ENCODE data around the gene VOPP1.

Gene VOPP1

DNA sequence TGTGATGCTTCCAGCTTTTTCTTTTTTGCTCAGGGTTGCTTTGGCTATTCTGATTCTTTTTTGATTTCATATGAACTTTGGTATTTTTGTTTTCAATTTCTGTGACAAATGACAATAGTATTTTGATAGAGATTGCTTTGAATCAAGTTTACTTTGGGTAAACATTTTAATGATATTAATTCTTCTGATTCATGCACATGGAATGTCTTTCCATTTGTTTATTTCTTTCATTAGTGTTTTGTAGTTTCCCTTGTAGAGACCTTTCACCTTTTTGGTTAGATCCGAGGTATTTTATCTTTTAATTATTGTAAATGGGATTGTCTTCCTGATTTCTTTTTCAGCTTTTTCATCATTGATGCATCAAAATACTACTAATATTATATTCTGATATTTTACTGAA, 114.0 kb downstream of the VOPP1 start:
- no peak for DNase-seq

DNA sequence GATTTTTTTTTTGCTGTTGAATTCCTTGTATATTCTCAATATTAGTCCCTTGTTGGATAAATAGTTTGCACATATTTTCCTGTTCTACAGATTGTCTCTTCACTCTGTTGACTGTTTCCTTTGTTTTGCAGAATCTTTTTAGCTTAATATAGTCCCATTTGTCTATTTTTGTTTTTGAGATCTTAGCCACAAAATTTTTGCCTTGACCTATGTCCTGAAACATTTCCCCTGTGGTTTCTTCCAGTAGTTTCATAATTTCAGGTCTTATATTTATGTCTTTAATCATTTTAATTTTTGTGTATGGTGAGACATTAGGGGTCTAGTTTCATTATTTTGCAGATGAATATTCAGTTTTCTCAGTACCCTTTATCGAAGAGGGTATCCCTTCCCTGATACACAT, 114.5 kb downstream of the VOPP1 start:
- no peak for DNase-seq

GRCh38 chr7:55452971-55453370, 119.3 kb downstream of the VOPP1 start:
- DNase-seq, result no peak

GRCh38 chr7:55449992-55450535, 122.2 kb downstream of the VOPP1 start:
- no peak for DNase-seq

GRCh38 chr7:55449205-55449991, 122.9 kb downstream of the VOPP1 start:
- DNase-seq, result no peak

DNA sequence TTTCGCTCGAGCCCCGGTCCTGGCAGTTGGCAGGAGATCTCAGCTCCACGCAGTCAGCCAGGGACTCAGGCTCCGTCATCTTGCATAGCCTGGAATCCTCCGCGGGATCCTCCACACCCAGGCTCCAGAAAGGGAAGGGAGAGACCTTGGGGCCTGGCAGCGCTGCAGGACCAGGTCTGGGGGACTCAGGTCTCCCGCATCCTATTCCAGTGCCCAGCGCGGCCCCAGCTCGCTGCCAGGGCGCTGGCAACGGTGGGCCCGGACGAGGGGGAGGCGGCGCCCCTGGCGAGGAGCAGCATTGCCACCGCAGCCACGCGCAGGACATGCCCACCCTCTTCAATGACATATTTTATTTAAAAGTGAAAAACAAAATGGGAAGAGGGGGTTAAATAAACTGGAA, 123.8 kb downstream of the VOPP1 start:
- DNase-seq, result no peak

DNA sequence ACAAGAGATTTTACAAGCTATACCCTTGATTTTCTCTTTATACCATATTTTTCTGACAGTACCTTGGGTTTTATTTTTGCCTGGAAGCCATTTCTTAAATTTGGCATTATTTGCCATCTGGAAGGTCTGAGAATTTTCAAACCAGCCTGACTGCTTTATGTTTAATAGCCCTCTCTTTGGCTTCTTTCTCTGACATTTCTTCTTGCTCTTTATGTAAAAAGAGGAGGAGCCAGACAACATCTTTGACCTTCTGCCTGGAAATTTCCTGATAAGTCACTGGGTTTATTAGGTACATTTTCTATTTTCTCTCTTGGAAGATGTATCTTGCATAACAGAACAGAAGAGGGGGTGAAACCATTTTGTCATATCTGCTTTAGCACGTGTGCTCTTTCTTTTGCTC, 127.5 kb downstream of the VOPP1 start:
- DNase-seq, result no peak

- peak; percentile 58 for DNase-seq
These were observed 130.4 kb downstream of the VOPP1 start for GRCh38 chr7:55441774-55442522.

GRCh38 chr7:55441002-55441401, 131.3 kb downstream of the VOPP1 start:
- no peak for DNase-seq

GRCh38 chr7:55440040-55440690, 132.1 kb downstream of the VOPP1 start:
- no peak for DNase-seq

DNA sequence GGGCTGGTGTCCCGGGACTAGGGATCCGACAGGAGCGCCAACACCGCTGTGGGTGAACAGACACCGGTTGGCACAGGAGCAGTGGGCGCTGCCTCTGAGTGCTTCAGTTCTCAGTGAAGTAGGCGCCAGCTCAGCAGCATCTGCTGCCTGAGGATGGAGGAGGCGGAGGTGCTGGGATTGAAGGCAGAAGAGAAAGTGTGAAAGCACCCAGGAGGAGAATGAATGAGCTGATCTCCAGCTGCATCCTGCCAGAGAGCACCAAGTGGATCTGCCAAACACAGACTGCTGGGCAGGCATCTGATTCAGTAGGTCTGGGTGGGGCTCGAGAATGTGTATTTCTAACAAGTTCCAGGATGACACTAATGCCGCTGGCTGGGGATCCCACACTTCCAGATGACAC, 132.7 kb downstream of the VOPP1 start:
- peak; percentile 72 for DNase-seq

DNA sequence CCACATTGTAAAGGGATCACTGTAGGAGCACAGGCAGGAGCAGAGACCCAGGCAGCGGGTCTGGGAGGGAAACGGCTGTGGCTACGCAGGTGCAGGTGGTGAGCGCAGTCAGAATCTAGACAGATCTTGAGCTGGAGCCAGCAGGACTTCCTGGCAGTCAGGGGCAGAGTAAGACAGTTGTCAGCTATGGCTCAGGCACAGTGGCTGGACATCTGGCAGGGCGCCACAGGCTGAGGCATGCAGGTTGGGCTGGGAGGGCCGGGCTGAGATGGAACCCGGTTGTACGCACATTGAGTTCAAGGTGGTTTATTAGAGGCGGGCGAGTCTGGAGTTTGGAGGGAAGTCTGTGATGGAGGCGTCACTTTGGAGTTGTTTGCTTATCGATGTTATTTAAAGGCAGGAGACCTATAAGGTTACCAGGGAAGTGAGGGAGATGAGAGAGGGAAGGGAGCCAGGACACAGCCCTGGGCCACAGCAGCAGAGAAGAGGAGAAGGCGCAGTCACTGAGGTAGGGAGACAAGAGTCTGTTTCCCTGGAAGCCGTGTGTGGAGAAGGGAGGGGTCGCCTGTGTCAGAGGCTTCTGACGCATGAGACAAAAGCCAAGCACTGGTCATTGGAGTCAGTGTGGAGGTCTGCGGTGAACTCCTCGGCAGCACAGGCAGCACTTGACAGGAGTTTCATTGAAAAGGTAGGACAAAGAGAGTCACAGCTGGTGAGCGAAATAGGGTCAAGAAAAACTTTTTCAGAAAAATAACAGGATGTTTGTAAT, 133.4 kb downstream of the VOPP1 start:
- peak; percentile 78 for DNase-seq

DNA sequence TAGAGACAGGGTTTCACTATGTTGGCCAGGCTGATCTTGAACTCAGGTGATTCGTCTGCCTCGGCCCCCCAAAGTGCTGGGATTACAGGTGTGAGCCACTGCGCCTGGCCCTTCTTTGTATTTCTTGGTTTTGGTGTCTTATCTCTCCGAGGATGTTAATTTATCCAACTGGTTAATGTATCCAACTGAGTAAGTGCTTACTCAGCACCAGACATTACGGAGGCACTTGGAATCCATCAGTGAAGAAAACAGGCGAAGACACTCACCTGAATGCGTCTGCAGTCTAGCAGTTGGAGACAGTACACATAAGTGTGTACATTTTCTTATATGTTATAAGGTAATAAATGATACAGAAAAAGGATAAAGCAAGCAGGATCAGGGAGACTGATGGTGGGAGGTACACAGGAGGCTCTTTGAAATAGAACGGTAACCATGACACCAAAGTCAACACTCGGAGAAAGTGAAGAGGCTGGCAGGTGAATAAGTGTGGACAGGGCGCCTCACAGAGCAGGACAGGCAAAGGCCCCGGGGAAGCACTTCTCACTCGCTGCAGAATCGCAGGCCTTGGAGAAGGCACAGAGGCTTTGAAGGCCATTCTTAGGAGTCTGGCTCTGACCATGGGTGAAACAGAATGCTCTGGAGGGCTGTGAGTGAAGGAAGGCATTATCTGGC, 134.1 kb downstream of the VOPP1 start:
- peak; percentile 75 for DNase-seq

DNA sequence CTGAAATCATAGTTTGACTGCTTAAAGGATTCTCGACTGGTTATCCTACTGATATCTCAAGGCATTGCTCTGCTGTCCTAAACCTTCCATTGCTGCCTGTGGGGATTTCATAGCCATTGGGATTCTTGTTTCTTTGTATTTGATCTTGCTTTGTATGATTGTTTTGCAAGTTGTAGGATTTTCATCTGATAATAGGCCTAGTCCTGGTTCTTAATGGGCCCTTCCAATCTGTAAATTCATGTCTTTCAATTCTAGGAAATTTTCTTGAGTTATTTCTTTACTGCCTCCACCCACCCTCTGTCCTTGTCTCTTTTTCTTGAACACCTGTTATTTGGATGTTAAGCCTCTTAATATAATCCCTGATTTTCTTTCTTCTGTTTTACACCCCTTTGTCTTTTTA, 134.9 kb downstream of the VOPP1 start:
- DNase-seq, result no peak

- no peak for DNase-seq
These were observed 135.8 kb downstream of the VOPP1 start for GRCh38 chr7:55436457-55436856.

DNA sequence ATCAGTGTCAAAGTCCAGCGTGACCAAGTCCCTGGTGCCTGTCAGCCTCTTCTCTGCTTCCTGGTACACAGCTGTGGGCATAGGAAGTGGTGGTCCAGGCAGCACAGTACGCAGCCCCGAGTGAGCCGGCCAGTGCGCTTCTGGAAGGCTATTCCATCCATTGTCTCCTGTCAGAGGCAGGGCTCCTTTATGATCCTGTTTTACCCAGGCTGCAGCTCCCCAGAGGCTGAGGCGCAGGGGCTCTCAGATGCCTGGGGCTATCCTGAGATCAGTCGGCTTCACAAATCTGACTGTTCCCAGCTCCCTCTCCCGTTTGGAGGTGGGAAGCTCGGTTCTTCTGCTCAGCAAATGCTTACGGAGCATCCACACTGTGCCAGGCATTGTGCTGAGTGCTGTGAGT, 136.8 kb downstream of the VOPP1 start:
- no peak for DNase-seq

GRCh38 chr7:55432939-55433784, 139.1 kb downstream of the VOPP1 start:
- no peak for DNase-seq

GRCh38 chr7:55432506-55432905, 139.8 kb downstream of the VOPP1 start:
- DNase-seq, result no peak

DNA sequence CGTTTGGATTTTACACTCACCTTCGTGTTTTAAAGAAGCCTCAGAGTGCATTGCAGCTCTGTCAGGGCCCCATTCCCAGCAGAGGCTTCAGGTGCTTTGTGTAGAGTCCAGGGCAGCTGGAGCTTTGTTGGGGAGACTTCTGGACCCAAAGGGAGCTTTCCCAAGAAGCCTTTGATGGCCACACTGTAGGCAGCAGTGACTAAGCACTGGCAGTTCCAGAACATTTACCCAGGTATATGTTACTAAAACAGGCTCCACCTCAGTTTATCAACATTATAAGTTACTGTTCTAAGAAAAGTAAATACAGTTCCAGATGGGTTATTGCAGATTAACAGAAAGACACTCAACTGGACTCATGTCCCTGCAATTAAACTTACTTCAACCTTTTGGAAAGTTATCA, 140.4 kb downstream of the VOPP1 start:
- DNase-seq, result no peak

DNA sequence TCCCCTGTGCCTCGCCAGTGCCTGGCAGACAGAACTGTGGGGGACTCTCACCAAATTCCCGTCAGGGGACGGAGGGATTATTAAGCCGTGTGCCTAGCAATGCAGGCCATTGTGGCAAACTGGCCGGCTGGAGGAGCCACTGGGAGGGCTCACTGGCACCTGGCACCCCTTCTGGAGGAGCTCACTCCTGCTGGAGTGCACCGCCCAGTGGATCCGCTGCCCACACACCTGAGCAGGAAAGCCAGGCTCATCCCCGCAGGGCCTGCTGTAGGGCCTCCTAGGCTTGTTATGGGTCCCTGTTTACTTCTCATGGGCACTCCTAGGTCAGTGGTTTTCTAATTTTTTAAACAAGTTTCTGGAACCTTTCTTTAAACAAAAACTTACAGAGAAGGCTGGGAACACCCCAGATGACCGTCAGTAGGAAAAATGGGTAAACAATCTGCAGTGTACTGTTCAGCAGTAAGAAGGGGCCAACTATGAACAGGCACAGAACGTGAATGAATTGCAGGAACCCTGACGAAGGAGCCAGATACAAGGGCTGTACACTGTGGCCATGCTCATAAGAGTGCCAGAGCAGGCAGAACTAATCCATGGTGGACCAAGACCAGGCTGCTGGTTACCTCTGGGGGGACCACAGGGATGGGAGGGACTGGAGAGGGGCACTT, 142.3 kb downstream of the VOPP1 start:
- no peak for DNase-seq

- DNase-seq, result peak; percentile 92
These were observed 144.5 kb downstream of the VOPP1 start for GRCh38 chr7:55427800-55428199.

Data from DMS79 (cell line).